Embryonic facial prominence (tissue), 1 donor: ENCODE measurements around the gene LMNB1.
A peak's percentile ranks its signal among the peaks of the same experiment; 100 is the strongest.
"Not testable (repeated sequence)": the region's sequence is repeated elsewhere in the genome, so short reads cannot be mapped to it uniquely, and the experiment has no call there.

ENCODE experiments used
- DNase-seq: peaks from one replicate; pipeline ENCODE4 v3.0.0-alpha.2; 2016; ENCODE audit errors: extremely low spot score

Gene LMNB1, protein sequence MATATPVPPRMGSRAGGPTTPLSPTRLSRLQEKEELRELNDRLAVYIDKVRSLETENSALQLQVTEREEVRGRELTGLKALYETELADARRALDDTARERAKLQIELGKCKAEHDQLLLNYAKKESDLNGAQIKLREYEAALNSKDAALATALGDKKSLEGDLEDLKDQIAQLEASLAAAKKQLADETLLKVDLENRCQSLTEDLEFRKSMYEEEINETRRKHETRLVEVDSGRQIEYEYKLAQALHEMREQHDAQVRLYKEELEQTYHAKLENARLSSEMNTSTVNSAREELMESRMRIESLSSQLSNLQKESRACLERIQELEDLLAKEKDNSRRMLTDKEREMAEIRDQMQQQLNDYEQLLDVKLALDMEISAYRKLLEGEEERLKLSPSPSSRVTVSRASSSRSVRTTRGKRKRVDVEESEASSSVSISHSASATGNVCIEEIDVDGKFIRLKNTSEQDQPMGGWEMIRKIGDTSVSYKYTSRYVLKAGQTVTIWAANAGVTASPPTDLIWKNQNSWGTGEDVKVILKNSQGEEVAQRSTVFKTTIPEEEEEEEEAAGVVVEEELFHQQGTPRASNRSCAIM

DNA sequence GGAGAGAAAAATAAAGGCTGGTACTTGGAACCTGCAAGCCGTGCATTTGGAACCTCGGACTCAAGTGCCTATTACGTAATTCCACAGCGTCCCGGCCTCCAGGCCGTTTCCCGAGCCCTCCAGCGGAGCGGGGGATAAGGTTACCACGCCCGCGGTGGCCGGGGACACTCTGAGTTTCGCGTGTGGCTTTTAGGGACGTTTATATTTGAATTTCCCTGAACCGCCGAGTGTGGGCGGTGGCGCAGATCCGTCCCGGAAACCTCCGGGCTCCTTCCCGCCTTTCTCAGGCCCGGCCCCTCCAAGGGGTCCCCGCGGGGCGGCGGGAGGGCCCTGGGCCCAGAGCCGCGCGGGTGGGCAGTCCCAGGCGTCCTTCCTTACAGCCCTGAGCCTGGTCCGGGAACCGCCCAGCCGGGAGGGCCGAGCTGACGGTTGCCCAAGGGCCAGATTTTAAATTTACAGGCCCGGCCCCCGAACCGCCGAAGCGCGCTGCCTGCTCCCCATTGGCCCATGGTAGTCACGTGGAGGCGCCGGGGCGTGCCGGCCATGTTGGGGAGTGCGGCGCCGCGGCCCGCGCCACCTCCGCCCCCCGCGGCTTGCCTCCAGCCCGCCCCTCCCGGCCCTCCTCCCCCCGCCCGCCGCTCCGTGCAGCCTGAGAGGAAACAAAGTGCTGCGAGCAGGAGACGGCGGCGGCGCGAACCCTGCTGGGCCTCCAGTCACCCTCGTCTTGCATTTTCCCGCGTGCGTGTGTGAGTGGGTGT is at the start of gene LMNB1:
LMNB1 (plus strand) TSS at position 638 of the 758 bp plus-strand sequence. CDS start 373 bp downstream, outside the sequence.
- DNase-seq: peak; percentile 87

DNA sequence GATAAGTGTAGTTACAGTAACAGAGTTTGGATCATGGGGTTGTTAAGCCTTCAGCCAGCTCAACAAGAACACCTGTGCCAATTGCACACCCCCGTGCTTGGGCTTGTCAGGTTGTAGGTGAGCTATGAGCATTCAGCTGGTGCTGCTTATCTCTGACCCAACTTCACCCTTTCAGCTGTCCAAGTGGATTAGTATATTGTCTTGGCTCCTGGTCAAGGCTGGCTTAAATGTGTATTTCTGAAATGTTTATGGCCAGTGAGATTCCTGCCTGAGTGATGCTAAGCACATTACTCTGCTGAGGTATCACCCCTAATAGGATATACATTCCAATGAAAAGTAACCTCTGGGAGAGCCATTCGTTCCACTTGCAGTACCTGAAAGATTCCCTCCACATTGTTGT is 44.2 kb upstream of the LMNB1 start:
- no peak for DNase-seq

DNA sequence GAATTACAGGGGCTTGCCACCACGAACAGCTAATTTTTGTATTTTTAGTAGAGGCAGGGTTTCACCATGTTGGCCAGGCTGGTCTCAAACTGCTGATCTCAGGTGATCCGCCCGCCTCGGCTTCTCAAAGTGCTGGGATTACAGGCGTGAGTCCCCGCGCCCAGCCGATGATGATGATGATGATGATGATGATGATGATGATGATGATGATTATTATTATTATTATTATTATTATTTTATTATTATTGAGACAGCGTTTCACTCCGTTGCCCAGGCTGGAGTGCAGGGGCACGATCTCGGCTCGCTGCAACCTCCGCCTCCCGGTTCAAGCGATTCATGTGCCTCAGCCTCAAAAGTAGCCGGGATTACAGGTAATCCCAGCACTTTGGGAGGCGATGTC is 42.4 kb upstream of the LMNB1 start:
- DNase-seq: not testable (repeated sequence)

DNA sequence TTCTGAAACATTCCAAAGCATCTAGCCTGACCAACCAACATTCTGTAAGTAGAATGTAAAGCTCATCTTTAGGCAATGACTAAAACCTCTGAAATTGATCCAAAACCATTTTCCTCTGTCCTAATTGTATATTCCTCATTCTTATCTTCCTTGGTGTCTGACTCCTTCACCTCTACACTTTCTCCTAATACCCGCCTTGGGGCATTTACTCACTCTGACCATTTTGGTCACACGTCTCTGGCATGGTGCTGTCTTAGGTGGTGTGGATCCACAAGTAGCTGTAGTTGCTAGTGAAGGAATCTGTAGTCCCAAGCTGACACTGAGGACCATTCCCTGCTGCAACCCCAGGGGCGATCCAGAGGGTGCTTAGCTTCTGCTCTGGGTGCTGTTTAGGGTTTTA is 40.8 kb upstream of the LMNB1 start:
- no peak for DNase-seq

DNA sequence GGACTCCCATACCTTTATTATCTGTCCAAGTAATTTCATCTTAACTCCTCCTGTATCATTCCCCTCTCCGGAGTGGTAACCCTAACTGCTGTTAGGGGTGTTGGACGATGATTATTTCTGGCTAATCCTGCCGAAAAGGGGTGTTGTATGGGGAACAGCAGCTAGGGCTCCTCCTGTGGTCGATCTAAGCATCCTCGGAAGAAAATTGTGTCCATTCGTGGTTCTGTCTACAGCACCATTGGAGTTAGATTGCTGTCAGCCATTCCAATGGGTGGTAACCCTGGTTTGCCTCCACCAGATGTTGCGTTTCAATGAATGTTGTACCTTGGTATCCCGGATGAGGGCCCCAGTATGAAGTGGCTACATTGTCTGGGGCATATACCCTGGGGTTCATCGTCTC is 35.6 kb upstream of the LMNB1 start:
- no peak for DNase-seq

DNA sequence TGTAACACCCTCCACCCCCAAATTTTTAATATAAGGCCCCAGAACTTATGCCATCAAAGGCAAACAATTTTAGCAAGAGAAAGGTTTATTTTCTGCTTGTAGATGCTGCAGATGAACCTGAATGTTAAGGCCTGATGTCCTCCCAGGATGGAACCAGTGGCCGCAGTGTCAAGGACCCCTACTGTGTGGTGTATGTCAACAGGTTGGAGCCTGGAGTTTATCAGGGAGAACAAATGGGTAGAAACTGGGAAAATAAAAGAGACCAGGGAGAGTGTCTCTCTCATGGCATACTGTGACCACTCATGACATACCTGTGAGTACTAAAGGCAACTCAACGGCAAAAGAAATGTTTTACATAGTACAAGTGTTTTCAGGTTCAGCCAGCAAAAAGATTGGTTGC is 34.5 kb upstream of the LMNB1 start:
- no peak for DNase-seq

DNA sequence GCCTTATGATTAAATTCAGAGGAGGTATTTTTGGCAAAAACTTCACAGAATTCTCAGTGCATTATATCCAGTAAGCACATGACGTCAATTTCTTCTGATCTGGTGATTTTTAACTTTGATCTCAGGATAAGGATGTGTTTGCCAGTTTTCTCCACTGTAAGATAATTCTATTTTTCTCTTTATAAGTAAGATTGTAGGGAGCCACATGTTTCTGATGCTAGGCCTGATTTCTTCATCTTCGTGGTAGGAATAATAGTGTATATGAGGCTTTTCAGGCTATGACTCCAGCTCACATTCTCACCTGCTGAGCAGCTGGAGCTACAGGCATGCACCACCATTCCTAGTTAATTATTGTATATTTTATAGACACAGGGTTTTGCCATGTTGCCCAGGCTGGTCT is 32.1 kb upstream of the LMNB1 start:
- no peak for DNase-seq

DNA sequence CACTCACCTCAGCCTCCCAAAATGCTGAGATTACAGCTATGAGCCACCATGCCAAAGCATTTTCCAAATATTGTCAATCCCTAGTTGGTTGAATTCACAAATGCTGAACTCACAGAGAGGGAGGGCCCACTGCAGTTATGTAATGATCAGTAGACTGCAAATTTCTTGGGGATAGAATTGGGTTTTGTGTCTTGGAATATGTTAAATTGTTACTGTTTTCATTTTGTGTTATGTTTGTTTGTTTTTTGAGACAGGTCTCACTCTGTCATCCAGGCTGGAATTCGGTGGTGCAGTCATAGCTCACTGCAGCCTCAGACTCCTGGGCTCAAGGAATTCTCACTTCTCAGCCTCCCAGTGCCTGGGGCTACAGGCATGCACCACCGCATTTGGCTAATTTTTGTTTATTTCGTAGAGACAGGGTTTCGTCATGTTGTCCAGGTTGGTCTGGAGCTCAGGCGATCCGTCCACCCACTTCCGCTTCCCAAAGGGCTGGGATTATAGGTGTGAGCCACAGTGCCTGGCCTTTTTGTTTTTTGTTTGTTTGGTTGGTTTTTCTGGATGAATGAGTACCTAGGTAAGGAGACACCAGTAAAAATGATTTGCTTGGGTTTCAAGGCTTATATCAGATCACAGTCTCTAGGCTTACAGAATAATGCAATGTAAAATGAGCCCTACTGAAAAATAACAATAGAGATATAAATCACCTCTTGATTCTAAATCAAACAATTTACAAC is 31.5 kb upstream of the LMNB1 start:
- no peak for DNase-seq

DNA sequence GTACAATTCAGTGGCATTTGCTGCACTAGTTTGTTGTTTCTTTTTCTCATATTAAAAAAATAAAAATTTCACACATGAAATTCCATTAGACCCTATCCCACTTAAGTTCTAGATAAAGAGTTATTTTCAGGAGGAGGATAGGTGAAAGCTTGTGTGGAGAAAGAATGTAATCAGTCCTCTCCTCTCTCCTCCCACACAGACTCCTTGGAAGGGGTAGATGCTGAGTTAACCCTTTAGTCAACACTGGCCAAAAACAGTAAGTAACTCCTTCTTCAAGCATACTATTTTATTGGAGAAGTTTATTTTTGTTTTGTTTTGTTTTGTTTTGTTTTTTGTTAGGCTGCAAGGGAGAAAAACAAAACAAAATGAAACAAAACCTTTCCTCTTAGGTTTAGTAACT is 30.6 kb upstream of the LMNB1 start:
- no peak for DNase-seq

DNA sequence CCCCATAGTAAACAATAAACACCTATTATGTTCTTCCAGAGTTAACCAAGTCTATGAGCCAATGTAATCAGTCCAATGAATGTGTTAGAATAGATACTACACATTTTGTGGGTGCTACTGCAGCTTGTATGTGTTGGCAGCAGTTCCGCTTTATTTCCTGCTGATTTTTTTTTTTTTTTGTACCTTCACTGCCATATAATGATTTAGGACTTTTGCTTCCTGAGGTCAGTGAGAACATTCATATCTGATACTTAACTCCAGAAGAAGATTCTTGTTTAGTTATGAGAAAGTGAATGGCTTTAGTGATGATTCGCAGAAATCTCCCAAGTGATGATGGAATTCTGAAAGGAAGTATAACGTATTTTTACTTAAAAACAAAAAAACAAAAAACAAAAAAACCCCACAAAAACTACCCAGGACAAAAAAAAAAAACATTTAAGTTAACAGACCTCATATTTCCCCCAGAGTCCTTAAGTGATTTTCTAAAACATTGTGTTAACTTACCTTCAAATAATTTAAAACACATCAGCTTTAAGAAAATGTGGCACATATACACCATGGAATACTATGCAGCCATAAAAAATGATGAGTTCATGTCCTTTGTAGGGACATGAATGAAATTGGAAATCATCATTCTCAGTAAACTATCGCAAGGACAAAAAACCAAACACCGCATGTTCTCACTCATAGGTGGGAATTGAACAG is 24.7 kb upstream of the LMNB1 start:
- DNase-seq: no peak

DNA sequence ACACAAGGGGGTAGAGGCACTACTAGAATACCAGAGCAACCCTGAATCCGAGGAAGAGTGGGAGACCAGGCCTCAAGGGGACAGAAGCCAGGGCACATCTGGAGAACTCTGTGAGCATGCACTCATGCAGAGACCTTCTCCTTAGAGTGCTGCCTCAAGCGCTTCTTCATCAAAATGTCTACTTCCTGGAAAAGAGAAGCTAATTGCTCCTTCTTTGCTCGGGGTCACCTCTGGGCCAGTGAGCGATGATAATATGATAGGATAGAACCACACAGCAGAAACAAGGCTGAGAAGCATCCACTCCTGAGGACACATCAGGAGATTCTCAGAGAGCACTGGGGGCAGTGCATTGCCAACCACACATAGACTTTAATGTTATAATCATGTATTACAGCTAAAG is 23.7 kb upstream of the LMNB1 start:
- no peak for DNase-seq

DNA sequence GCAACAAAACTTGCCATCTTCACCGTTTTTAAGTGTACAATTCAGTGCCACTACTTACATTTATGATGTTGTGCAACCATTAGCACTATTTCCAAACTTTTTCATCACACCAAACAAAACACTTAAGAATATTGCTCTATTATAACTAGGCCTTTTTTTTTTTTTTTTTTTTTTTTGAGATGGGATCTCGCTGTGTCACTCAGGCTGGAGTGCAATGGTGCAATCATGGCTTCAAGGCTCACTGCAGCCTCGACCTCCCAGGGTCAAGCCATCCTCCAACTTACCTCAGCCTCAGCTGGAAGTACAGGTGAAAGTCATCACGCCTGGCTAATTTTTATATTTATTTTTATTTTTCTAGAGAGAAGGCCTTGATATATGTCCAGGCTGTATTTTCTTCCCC is 22.3 kb upstream of the LMNB1 start:
- DNase-seq: no peak

DNA sequence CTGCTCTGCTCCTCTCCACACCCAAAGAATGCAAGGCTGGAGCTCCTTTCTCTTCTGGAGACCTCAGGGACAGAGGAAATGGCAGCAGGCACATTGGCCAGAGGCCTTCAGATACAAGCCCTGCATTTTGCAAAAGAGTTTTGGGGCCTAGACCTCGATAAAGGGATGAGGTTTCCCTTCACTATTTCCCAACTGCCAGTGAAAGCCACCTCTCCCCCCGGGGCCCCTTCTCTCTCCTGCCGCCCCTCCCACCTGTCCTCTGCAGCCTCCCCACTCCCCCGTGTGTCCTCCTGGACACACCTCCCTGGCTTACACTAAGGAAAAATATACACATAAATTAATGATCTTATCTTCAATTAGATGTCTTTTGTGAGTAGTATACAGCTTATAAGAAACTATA is 21.3 kb upstream of the LMNB1 start:
- no peak for DNase-seq

DNA sequence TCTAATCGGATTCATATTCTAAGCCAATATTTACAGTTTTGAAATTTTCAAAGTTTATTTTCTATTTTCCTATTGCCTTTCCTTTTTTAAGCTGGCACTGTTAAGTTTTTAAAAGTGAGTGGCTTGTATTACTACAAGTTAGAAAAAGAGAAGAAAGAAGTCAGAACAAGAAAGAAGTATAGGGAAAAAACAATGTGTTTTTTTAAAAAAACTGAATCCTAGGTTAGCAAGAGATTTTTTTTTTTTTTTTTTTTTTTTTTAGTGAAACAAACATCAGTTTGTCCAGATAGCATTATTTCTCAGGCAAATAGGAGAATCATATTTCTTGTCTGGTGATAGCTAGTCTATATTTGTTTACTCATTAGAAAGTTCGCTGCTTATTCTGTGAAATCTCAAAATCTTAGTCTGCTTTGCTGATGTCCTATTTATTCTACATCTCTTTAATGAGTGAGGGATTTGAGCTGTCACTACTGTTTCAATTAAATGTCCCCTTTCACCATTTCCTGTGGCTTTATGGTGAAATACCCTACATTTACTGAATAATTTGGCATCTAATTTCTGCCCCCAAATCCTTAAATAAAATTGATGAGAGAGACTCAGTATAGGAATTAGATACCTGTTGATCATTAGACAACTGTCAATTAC is 19.1 kb upstream of the LMNB1 start:
- DNase-seq: no peak

DNA sequence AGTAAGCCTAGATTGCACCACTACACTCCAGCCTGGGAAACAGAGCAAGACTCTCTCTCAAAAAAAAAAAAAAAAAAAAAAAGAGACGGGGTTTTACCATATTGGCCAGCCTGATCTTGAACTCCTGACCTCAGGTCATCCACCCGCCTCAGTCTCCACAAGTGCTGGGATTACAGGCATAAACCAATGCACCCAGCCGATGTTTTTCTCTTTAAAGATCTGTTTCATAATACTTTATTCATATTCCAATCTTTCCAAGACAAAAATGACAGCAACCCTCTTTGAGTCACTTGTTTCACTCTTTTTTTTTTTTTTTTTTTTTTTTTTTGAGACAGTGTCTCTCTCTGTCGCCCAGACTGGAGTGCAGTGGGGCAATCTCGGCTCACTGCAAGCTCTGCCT is 13.6 kb upstream of the LMNB1 start:
- no peak for DNase-seq

DNA sequence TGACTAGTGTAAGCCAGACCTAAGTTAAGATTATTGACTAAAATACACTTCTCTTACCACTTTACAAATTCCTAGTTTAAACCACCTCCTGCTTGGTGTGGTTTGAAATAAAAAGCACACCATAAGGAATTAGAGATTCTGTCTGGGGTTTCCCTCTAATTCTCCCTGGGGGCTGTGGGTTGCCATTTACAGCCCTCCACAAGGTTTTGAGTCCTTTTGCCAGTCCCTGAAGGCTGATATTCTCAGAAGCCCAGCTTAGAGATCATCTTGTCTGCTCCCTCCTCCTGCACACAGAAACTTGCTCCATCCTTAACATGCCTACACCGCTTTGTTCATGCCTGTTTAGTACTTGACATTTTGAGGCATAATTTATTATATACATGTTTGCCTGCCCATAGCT is 7.2 kb upstream of the LMNB1 start:
- no peak for DNase-seq

DNA sequence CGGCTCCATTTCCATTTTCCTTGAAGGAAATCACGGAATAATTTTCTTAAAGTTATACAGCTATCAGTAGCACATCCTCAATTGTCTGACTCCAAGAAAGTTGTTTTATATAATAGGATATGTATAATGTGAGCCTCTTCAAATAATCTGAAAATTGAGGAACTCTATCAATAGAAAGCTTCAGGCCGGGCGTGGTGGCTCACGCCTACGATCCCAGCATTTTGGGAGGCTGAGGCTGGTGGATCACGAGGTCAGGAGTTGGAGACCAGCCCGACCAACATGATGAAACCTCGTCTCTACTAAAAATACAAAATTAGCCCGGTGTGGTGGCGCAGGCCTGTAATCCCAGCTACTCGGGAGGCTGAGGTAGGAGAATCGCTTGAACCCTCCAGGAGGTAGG is 3.4 kb upstream of the LMNB1 start:
- DNase-seq: not testable (repeated sequence)

DNA sequence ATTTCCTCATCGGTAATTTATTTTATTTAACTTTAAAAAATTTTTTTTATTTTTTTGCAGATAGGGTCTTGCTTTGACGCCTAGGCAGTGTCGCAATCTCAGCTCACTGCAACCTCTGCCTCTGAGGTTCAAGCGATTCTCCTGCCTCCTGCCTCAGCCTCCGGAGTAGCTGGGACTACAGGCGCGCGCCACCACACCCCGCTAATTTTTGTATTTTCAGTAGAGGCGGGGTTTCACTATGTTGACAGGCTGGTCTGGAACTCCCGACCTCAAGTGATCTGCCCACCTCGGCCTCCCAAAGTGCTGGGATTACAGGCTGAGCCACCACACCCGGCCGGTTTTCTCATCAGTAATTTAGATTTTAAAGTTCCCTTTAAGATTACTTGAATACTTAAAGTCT is 2.3 kb upstream of the LMNB1 start:
- DNase-seq: not testable (repeated sequence)

DNA sequence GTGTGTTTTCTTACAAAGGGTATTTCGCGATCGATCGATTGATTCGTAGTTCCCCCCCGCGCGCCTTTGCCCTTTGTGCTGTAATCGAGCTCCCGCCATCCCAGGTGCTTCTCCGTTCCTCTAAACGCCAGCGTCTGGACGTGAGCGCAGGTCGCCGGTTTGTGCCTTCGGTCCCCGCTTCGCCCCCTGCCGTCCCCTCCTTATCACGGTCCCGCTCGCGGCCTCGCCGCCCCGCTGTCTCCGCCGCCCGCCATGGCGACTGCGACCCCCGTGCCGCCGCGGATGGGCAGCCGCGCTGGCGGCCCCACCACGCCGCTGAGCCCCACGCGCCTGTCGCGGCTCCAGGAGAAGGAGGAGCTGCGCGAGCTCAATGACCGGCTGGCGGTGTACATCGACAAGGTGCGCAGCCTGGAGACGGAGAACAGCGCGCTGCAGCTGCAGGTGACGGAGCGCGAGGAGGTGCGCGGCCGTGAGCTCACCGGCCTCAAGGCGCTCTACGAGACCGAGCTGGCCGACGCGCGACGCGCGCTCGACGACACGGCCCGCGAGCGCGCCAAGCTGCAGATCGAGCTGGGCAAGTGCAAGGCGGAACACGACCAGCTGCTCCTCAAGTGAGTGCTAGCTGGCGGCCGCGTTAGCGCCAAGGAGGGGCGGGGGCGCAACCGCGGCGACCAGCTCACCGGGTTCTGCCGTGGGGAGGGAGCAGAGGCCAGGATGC is 480 bp downstream of the LMNB1 start:
- peak; percentile 45 for DNase-seq

DNA sequence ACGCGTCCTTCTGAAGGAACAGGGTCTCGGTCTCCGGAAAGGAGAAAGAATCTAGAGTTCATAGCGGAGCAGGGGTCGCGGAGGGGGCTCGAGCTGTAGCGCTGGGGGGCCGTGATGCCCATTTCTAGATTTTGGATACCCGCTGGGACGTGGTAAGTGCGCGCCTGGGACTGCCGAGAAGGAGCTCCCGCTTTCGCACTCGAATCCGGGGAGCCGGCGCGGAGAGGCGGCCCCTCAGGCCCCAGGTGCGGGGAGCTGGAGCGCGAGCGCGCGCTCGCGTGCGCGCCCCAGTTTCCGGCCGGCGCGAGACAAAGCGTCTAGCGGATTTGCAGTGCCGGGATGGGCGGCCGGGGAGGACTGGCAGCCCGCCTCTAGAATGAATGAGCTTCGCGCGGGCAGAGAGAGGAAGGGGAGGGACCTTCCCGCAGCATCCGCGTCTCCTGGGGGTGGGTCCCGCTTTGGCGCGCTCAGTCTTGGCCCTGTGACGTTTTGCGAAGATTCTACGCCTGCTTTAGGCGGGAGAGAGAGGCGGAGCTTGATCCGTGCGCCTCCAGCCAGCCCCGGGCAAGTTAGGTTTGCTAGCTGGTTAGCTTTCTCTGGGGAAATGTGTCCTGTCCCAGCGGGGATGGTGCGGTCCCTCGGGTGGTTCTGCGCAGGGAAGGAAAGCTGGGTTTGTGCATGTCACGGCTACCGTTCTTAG is 1.2 kb downstream of the LMNB1 start:
- DNase-seq: peak; percentile 83
